Endothelial cell of umbilical vein (primary cell): ENCODE data around the gene CATSPER3. TPM values are rescaled to one million over a fixed set of nuclear protein-coding genes. Genes with fewer than 3 reads are reported as not detected.

Experiments used
- BruUV-seq: library from RNA; stranded (reverse); fragments of 400-500 nt; replicated peaks from 2 replicates; lab custom pipeline; 2021; lab: Mats Ljungman, UMichigan
- CTCF ChIA-PET: fragments of 300-600, 350-600 bp; sonication (Branson Sonifier 250); formaldehyde crosslinking; loops from one replicate; lab custom pipeline; 2021; ENCODE audit warnings: antibody characterized with exemption, inconsistent platforms; lab: Charles Lee
- POLR2A ChIA-PET: fragments of 300-600, 350-600 bp; sonication (Branson Sonifier 250); formaldehyde crosslinking; loops from one replicate; lab custom pipeline; 2021; ENCODE audit warnings: antibody characterized with exemption, inconsistent platforms; lab: Charles Lee
- DNase-seq: peaks from one replicate; pipeline ENCODE4 v3.0.0-alpha.2; 2011; ENCODE audit warnings: low read depth, low spot score
- FAIRE-seq: peaks from 2 replicates; lab custom pipeline; 2011; peaks lifted over from hg19 to GRCh38; lab: Jason Lieb, UNC
- H2AFZ ChIP-seq: 2 replicates; pipeline ENCODE4 v1.6.0; 2012; ENCODE audit warnings: low read depth, low read length, control low read depth, inconsistent platforms
- H3K27ac ChIP-seq: 2 replicates; pipeline ENCODE4 v1.5.1; 2011; ENCODE audit warnings: low read depth, mild to moderate bottlenecking, control low read depth, low read length, moderate library complexity; ENCODE audit not compliant: insufficient read depth
- H3K27me3 ChIP-seq, 2 experiments: 2 replicates each; pipeline versions ENCODE4 v1.6.0 to v1.6.1; 2011; ENCODE audit warnings: low read length in 2 of 2, mixed read lengths in 1 of 2; ENCODE audit not compliant: control insufficient read depth in 2 of 2, insufficient read depth in 2 of 2
- H3K36me3 ChIP-seq, 2 experiments: 2 replicates in 1 of 2; 3 replicates in 1 of 2; pipeline ENCODE4 v1.5.1; 2011; ENCODE audit warnings: low read length in 2 of 2, mild to moderate bottlenecking in 1 of 2, moderate library complexity in 1 of 2; ENCODE audit not compliant: control insufficient read depth in 2 of 2, insufficient read depth in 2 of 2; ENCODE audit errors: extremely low read depth in 1 of 2
- H3K4me1 ChIP-seq: 3 replicates; pipeline ENCODE4 v1.5.1; 2011; ENCODE audit warnings: mild to moderate bottlenecking, low read length; ENCODE audit not compliant: control insufficient read depth, insufficient read depth; ENCODE audit errors: extremely low read depth
- H3K4me2 ChIP-seq: 2 replicates; pipeline ENCODE4 v1.6.1; 2011; ENCODE audit warnings: low read length, control low read depth, mixed read lengths; ENCODE audit not compliant: insufficient read depth
- H3K4me3 ChIP-seq, 3 experiments: fragments of 200-600 bp in 1 of 3; sonication (generic), shearing (Covaris generic) in 1 of 3; replicated peaks in 1 of 3; 2 replicates each; pipeline ENCODE4 v1.5.1; 2011 to 2016; ENCODE audit warnings: control low read depth in 3 of 3, low read length in 3 of 3, mild to moderate bottlenecking in 2 of 3, inconsistent platforms in 1 of 3, low read depth in 1 of 3, moderate library complexity in 1 of 3; ENCODE audit not compliant: insufficient read depth in 1 of 3
- H3K79me2 ChIP-seq: 2 replicates; pipeline ENCODE4 v1.6.0; 2012; ENCODE audit warnings: low read length, inconsistent platforms; ENCODE audit not compliant: control insufficient read depth, insufficient read depth
- H3K9ac ChIP-seq: replicated peaks from 2 replicates; pipeline ENCODE3; 2011; ENCODE audit warnings: low read length, control low read depth; ENCODE audit not compliant: insufficient read depth; ENCODE audit errors: extremely low read depth
- H3K9me1 ChIP-seq: replicated peaks from 3 replicates; pipeline ENCODE4 v1.6.0; 2011; ENCODE audit warnings: mild to moderate bottlenecking, low read length; ENCODE audit not compliant: control insufficient read depth, insufficient read depth; ENCODE audit errors: extremely low read depth
- H3K9me3 ChIP-seq: replicated peaks from 2 replicates; pipeline ENCODE4 v1.5.1; 2012; ENCODE audit warnings: low read length, inconsistent platforms; ENCODE audit not compliant: control insufficient read depth, insufficient read depth
- H4K20me1 ChIP-seq: replicated peaks from 2 replicates; pipeline ENCODE3; 2011; ENCODE audit warnings: mild to moderate bottlenecking, low read length; ENCODE audit not compliant: control insufficient read depth, insufficient read depth; ENCODE audit errors: extremely low read depth
- CTCF ChIP-seq, 2 donors: IDR thresholded peaks; 1 replicate in 1 of 2; 2 replicates in 1 of 2; pipeline ENCODE4 v1.5.1; 2011; ENCODE audit warnings: low read length in 2 of 2, mild to moderate bottlenecking in 2 of 2, moderate library complexity in 2 of 2, control low read depth in 1 of 2, inconsistent platforms in 1 of 2, low read depth in 1 of 2; ENCODE audit not compliant: insufficient read depth in 1 of 2; ENCODE audit errors: extremely low read depth in 1 of 2
- EZH2 ChIP-seq: IDR thresholded peaks from 2 replicates; pipeline ENCODE4 v1.6.1; 2012; ENCODE audit warnings: borderline replicate concordance, low read depth, mild to moderate bottlenecking, moderate library complexity, low read length, inconsistent platforms; ENCODE audit not compliant: severe bottlenecking
- FOS ChIP-seq: IDR thresholded peaks from 2 replicates; pipeline ENCODE4 v1.6.1; 2011; ENCODE audit warnings: mild to moderate bottlenecking, low read length, moderate library complexity, borderline replicate concordance; ENCODE audit not compliant: insufficient read depth
- GATA2 ChIP-seq: IDR thresholded peaks from 2 replicates; pipeline ENCODE4 v1.7.0; 2011; ENCODE audit warnings: low read depth, mild to moderate bottlenecking, moderate library complexity, mixed read lengths, low read length; ENCODE audit not compliant: insufficient read length, insufficient read depth
- JUN ChIP-seq: IDR thresholded peaks from 2 replicates; pipeline ENCODE4 v1.6.1; 2011; ENCODE audit warnings: borderline replicate concordance, low read depth; ENCODE audit not compliant: insufficient read length, insufficient read depth
- MAX ChIP-seq: IDR thresholded peaks from 2 replicates; pipeline ENCODE4 v1.6.1; 2011; ENCODE audit not compliant: insufficient read depth, insufficient read length
- MYC ChIP-seq: IDR thresholded peaks from one replicate; pipeline ENCODE4 v1.6.1; 2011; ENCODE audit warnings: mild to moderate bottlenecking, low read depth, low read length
- POLR2A ChIP-seq: IDR thresholded peaks from 2 replicates; pipeline ENCODE4 v1.6.1; 2012; ENCODE audit warnings: low read depth, mild to moderate bottlenecking, control low read depth, low read length
- POLR2AphosphoS5 ChIP-seq: IDR thresholded peaks from 2 replicates; pipeline ENCODE4 v1.6.1; 2012; ENCODE audit warnings: low read depth, mild to moderate bottlenecking, control low read depth, low read length, moderate library complexity; ENCODE audit not compliant: insufficient read depth
- dilution Hi-C: fragments of 300-500 bp; cut with MboI; formaldehyde crosslinking; loops from one replicate; pipeline ENCODE4 v1.15.0; 2019; ENCODE audit warnings: low sequenced_read_pairs; ENCODE audit not compliant: extremely low pct_ligation_motif_present
- intact Hi-C: fragments of 100-400 bp; cut with micrococcal nuclease; formaldehyde crosslinking; loops from one replicate; pipeline ENCODE4 v1.10.0; 2022
- polyA plus RNA-seq, 4 experiments: library from polyadenylated mRNA; depleted of rRNA in 3 of 4; stranded (reverse) in 3 of 4; unstranded in 1 of 4; fragments of >200 nt; gene quantifications; 2 replicates each; pipeline versions ENCODE4 v1.2.1 to v1.2.3, GENCODE V29; 2011 to 2012; ENCODE audit warnings: missing spikeins in 1 of 4
- total RNA-seq: library from RNA; stranded (reverse); gene quantifications from 2 replicates; pipeline ENCODE4 v1.2.3, GENCODE V29; 2021

Gene CATSPER3
- total and polyA plus RNA-seq, 2 donors (not counting 3 experiments of a cell fraction or from before 2014, with no cell fraction given): 0.43 to 0.71 TPM

GRCh38 chr5:134982230-134982629, 14.5 kb downstream of the CATSPER3 start:
- no peaks in the 10 kb centered on the region for H3K9me3 ChIP-seq
- H3K27me3 ChIP-seq: no peaks in the 10 kb centered on the region
- H3K79me2 ChIP-seq: no peaks in the 10 kb centered on the region
- ChIA-PET POLR2A (no interaction called here), CTCF (no interaction called here)
- H3K4me2 ChIP-seq: no peak overlapping the region
- FAIRE-seq: no peak
- no peak overlapping the region for H3K27ac ChIP-seq
- intact Hi-C loops (no loop called here), dilution Hi-C loops (no loop called here)
- no peak overlapping the region for H3K9ac ChIP-seq
- no peak for DNase-seq
- no peaks in the 10 kb centered on the region for H3K4me1 ChIP-seq
- no peak for TF ChIP-seq GATA2
- TF ChIP-seq MYC: no peak
- no peak for TF ChIP-seq EZH2
- TF ChIP-seq JUN: no peak
- no peak for TF ChIP-seq FOS
- no peak for TF ChIP-seq MAX
- no peak for TF ChIP-seq POLR2A
- TF ChIP-seq POLR2AphosphoS5: no peak
- H2AFZ ChIP-seq: no peak overlapping the region
- BruUV-seq: no TSS peak
- H3K9me1 ChIP-seq: no peaks in the 10 kb centered on the region
- H3K36me3 ChIP-seq: no peaks in the 10 kb centered on the region
- no peak overlapping the region for H3K4me3 ChIP-seq
- H4K20me1 ChIP-seq: no peaks in the 10 kb centered on the region

GRCh38 chr5:134989266-134989830, 21.6 kb downstream of the CATSPER3 start:
- H2AFZ ChIP-seq: no peak overlapping the region
- TF ChIP-seq MAX (no peak), EZH2 (no peak), GATA2 (no peak), FOS (no peak), POLR2A (no peak), JUN (no peak), CTCF (IDR thresholded peaks at IDR 0.05; ENCODE audit: extremely low read depth in 1 of 2, insufficient read depth in 1 of 2, low read depth in 1 of 2, low read length in 2 of 2) (no peak), MYC (no peak), POLR2AphosphoS5 (no peak)
- H3K27ac ChIP-seq: no peak overlapping the region
- BruUV-seq: no TSS peak
- FAIRE-seq (no peak), DNase-seq (no peak)
- H3K9ac ChIP-seq: no peak overlapping the region
- no peaks in the 10 kb centered on the region for H3K4me1 ChIP-seq
- peaks cover 3 to 4% of the 10 kb centered on the region in 2 experiments for H3K27me3 ChIP-seq
- H3K36me3 ChIP-seq: no peaks in the 10 kb centered on the region
- intact Hi-C loops: no loop called here
- H3K9me3 ChIP-seq: no peaks in the 10 kb centered on the region
- no peaks in the 10 kb centered on the region for H3K79me2 ChIP-seq
- H3K4me2 ChIP-seq: no peak overlapping the region
- ChIA-PET POLR2A (no interaction called here), CTCF (interaction anchor here (1.2 kb wide), 1 partner anchor 13 kb away, joined by 3 read pairs; no protein-coding TSS in a partner anchor)
- H3K9me1 ChIP-seq: no peaks in the 10 kb centered on the region
- H3K4me3 ChIP-seq: no peak overlapping the region
- no peaks in the 10 kb centered on the region for H4K20me1 ChIP-seq
- dilution Hi-C loops: no loop called here
